Measurements from ENCODE around the gene IRAG1. TPM values are rescaled to one million over a fixed set of nuclear protein-coding genes. Genes with fewer than 3 reads are reported as not detected.

Gene IRAG1
- total and polyA plus RNA-seq, 2 donors (not counting 1 experiment from before 2014, with no cell fraction given): 0.27 to 0.32 TPM

- Histone ChIP-seq H3K9me3 (ENCODE audit: control extremely low read depth in 1 of 3, control insufficient read depth in 2 of 3, insufficient read depth in 1 of 3, low read length in 2 of 3) (peaks cover 0 to 13% (median 2%) of the 10 kb centered on the region in 3 donors), H4K20me1 (ENCODE audit: control insufficient read depth, insufficient read depth, low read length, poor library complexity, severe bottlenecking) (no peaks in the 10 kb centered on the region), H3K9ac (ENCODE audit: low read length) (no peak overlapping the region), H3K4me2 (replicated peaks; ENCODE audit: low read depth, low read length, poor library complexity, severe bottlenecking) (no peak overlapping the region), H3K4me1 (ENCODE audit: control insufficient read depth in 2 of 2, insufficient read depth in 2 of 2, low read length in 2 of 2) (peaks cover 10 to 13% of the 10 kb centered on the region in 2 donors), H3K4me3 (ENCODE audit: control extremely low read depth in 1 of 5, extremely low read depth in 1 of 5, insufficient read depth in 1 of 5, low read depth in 2 of 5, low read length in 4 of 5) (no peak overlapping the region), H3K27ac (ENCODE audit: low read length in 2 of 2) (no peak overlapping the region), H3K27me3 (replicated peaks in 1 of 4; ENCODE audit: control extremely low read depth in 1 of 4, control insufficient read depth in 3 of 4, insufficient read depth in 4 of 4, low read length in 3 of 4) (no peaks in the 10 kb centered on the region), H3K79me2 (ENCODE audit: control insufficient read depth, insufficient read depth, low read length) (no peaks in the 10 kb centered on the region), H3K36me3 (replicated peaks in 1 of 2; ENCODE audit: control extremely low read depth in 1 of 2, control insufficient read depth in 1 of 2, extremely low read depth in 1 of 2, insufficient read depth in 2 of 2, low read length in 1 of 2) (no peaks in the 10 kb centered on the region), H2AFZ (ENCODE audit: insufficient read depth, low read depth, low read length, poor library complexity, severe bottlenecking) (no peak overlapping the region)
- no peak overlapping the region for H3K27ac Mint-ChIP-seq
- CTCF ChIA-PET: interaction anchor here (1.0 to 2.5 kb wide), 6 partner anchors 160 to 324 kb away, joined by 3 to 13 read pairs (median 4); partner anchors contain the start of gene RNF141
- peaks cover 2% of the 10 kb centered on the region for H3K9me3 Mint-ChIP-seq (ENCODE audit: insufficient read depth)
- ATAC-seq (ENCODE audit: low read depth) (no peak), DNase-seq (no peak)
- no peak overlapping the region for H3K4me3 Mint-ChIP-seq
- TF ChIP-seq, protein P1, sequence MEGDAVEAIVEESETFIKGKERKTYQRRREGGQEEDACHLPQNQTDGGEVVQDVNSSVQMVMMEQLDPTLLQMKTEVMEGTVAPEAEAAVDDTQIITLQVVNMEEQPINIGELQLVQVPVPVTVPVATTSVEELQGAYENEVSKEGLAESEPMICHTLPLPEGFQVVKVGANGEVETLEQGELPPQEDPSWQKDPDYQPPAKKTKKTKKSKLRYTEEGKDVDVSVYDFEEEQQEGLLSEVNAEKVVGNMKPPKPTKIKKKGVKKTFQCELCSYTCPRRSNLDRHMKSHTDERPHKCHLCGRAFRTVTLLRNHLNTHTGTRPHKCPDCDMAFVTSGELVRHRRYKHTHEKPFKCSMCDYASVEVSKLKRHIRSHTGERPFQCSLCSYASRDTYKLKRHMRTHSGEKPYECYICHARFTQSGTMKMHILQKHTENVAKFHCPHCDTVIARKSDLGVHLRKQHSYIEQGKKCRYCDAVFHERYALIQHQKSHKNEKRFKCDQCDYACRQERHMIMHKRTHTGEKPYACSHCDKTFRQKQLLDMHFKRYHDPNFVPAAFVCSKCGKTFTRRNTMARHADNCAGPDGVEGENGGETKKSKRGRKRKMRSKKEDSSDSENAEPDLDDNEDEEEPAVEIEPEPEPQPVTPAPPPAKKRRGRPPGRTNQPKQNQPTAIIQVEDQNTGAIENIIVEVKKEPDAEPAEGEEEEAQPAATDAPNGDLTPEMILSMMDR (IDR thresholded peaks at IDR 0.05): no peak
- POLR2A ChIA-PET: interaction anchor here (0.8 kb wide), 1 partner anchor 829 kb away, joined by 6 read pairs; no protein-coding TSS in a partner anchor
- H3K4me1 Mint-ChIP-seq: peaks cover 31% of the 10 kb centered on the region
- 90% methylated on average over 4 of the region's 4 CpGs for WGBS (ENCODE audit: insufficient coverage)
- H3K27me3 Mint-ChIP-seq: no peaks in the 10 kb centered on the region
- intact Hi-C loops (cut with micrococcal nuclease): no loop called here
Measured at GRCh38 chr11:10727146-10727851, 33.7 kb upstream of the IRAG1 start.

- H3K27me3 Mint-ChIP-seq: no peaks in the 10 kb centered on the region
- no peaks in the 10 kb centered on the region for H4K20me1 ChIP-seq (ENCODE audit: control insufficient read depth, insufficient read depth, low read length, poor library complexity, severe bottlenecking)
- H3K9me3 Mint-ChIP-seq (ENCODE audit: insufficient read depth): peaks cover 2% of the 10 kb centered on the region
- H3K27ac ChIP-seq (ENCODE audit: low read length in 2 of 2): no peak overlapping the region
- H3K9me3 ChIP-seq (ENCODE audit: control extremely low read depth in 1 of 3, control insufficient read depth in 2 of 3, insufficient read depth in 1 of 3, low read length in 2 of 3): peaks cover 0 to 7% (median 2%) of the 10 kb centered on the region in 3 donors
- no peak for ATAC-seq (ENCODE audit: low read depth)
- TF ChIP-seq EZH2 (IDR thresholded peaks at IDR 0.05; ENCODE audit: borderline replicate concordance, insufficient read depth, low read depth, low read length, poor library complexity, severe bottlenecking): no peak
- no peak overlapping the region for H3K4me3 ChIP-seq (ENCODE audit: control extremely low read depth in 1 of 5, extremely low read depth in 1 of 5, insufficient read depth in 1 of 5, low read depth in 2 of 5, low read length in 4 of 5)
- H3K4me1 ChIP-seq (ENCODE audit: control insufficient read depth in 2 of 2, insufficient read depth in 2 of 2, low read length in 2 of 2): peaks cover 10 to 13% of the 10 kb centered on the region in 2 donors
- peak overlapping the region; percentile 18 for H2AFZ ChIP-seq (ENCODE audit: insufficient read depth, low read depth, low read length, poor library complexity, severe bottlenecking)
- no peak overlapping the region for H3K9ac ChIP-seq (ENCODE audit: low read length)
- peaks cover 31% of the 10 kb centered on the region for H3K4me1 Mint-ChIP-seq
- no peaks in the 10 kb centered on the region for H3K27me3 ChIP-seq (replicated peaks in 1 of 4; ENCODE audit: control extremely low read depth in 1 of 4, control insufficient read depth in 3 of 4, insufficient read depth in 4 of 4, low read length in 3 of 4)
- H3K4me2 ChIP-seq (replicated peaks; ENCODE audit: low read depth, low read length, poor library complexity, severe bottlenecking): no peak overlapping the region
- no peaks in the 10 kb centered on the region for H3K79me2 ChIP-seq (ENCODE audit: control insufficient read depth, insufficient read depth, low read length)
- intact Hi-C loops (cut with micrococcal nuclease): no loop called here
- H3K27ac Mint-ChIP-seq: peak overlapping the region; percentile 59
- CTCF ChIA-PET: interaction anchor here (2.5 kb wide), 1 partner anchor 312 kb away, joined by 13 read pairs; no protein-coding TSS in a partner anchor
- H3K36me3 ChIP-seq (replicated peaks in 1 of 2; ENCODE audit: control extremely low read depth in 1 of 2, control insufficient read depth in 1 of 2, extremely low read depth in 1 of 2, insufficient read depth in 2 of 2, low read length in 1 of 2): no peaks in the 10 kb centered on the region
- H3K4me3 Mint-ChIP-seq: peak overlapping the region; percentile 23
- POLR2A ChIA-PET: no interaction called here
- no peak for DNase-seq
Measured at GRCh38 chr11:10725907-10726253, 32.3 kb upstream of the IRAG1 start.

Measured in B cell (primary cell).